Measurements from ENCODE around the gene CCDC148.
"Not testable (repeated sequence)": the region's sequence is repeated elsewhere in the genome, so short reads cannot be mapped to it uniquely, and the experiment has no call there.

CCDC148 gene

DNA sequence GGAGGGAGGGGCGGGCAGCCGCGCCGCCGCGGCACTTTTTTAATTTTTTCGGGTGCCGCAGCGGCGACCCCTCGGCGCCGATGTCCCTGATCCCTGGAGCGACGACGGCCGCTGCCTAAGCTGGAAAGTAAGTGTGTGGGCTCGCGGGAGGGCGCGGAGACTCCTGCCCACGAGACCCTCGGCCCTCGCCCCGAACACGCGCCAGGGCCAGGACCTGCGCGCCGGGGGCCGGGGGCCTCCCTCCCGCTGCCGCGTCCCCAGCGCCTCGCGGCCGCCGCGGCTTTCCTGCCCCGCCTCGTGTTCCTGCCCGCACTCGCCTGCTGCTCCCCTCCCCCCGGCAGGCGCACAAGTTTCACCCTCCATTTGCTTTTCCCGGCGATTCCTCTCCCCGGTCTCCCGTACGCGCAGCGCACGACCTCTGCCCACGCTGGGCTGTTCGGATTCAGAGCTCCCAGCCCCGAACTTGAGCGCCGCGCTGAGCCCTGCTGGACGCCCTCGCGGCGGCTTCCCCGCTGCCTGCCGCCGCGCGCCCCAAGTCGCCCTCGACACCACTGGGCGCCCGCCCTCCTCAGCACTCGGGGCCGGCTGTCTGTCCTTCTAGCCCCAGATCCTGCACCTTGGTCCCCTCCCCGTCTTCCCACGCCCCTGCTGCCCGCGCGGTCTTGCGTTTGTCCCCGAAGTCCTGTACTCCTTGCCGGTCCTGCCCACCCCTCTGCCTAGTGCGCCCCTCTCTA, 706 bp upstream of the CCDC148 start:
- no peak for DNase-seq (ENCODE audit: low read depth, low spot score)
- H3K4me3 ChIP-seq (ENCODE audit: low read depth, low read length) = peak overlapping the region; percentile 82
- CTCF ChIA-PET = interaction anchor here (0.7 to 3.3 kb wide), 12 partner anchors 10 to 433 kb away, joined by 3 to 20 read pairs (median 4); no protein-coding TSS in a partner anchor
- POLR2A ChIA-PET = interaction anchor here (0.9 kb wide), 1 partner anchor 8 kb away, joined by 3 read pairs; no protein-coding TSS in a partner anchor
- peak; percentile 17 for TF ChIP-seq CTCF (IDR thresholded peaks at IDR 0.05; ENCODE audit: insufficient read depth, low read length, missing control alignments)

DNA sequence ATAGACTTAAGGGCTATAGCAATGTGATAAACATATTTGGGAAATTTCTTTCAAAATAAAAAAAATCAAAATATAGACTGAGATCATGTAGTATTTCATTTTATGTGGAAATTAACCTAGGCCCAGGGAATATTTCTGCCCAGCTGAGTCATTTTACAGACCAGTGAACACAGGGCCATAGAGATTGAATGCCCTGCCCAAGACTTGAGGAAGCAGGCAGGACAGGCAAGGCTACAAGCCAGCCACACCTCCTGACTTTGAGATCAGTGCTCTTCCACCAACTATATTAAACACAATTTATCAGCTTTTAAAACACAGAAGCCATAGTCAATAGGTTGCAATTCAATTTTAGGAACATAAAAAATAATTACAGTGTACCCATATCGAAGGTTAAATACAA, 12.9 kb downstream of the CCDC148 start:
- ChIA-PET CTCF (interaction anchor here (0.6 kb wide), 1 partner anchor 51 kb away, joined by 3 read pairs; no protein-coding TSS in a partner anchor), POLR2A (no interaction called here)
- DNase-seq (ENCODE audit: low read depth, low spot score) = no peak
- H3K4me3 ChIP-seq (ENCODE audit: low read depth, low read length) = no peak overlapping the region
- no peak for TF ChIP-seq CTCF (IDR thresholded peaks at IDR 0.05; ENCODE audit: insufficient read depth, low read length, missing control alignments)

- H3K4me3 ChIP-seq (ENCODE audit: low read depth, low read length); CTCF ChIA-PET; POLR2A ChIA-PET; DNase-seq (ENCODE audit: low read depth, low spot score): not testable (repeated sequence)
These were observed 17.5 kb downstream of the CCDC148 start for GRCh38 chr2:158439062-158439461.

GRCh38 chr2:158433716-158434115, 22.8 kb downstream of the CCDC148 start:
- H3K4me3 ChIP-seq (ENCODE audit: low read depth, low read length); DNase-seq (ENCODE audit: low read depth, low spot score); CTCF ChIA-PET; POLR2A ChIA-PET: not testable (repeated sequence)

- ChIA-PET POLR2A (no interaction called here), CTCF (interaction anchor here (1.2 kb wide), 1 partner anchor 314 kb away, joined by 3 read pairs; no protein-coding TSS in a partner anchor)
- TF ChIP-seq CTCF (IDR thresholded peaks at IDR 0.05; ENCODE audit: insufficient read depth, low read length, missing control alignments) = no peak
- no peak for DNase-seq (ENCODE audit: low read depth, low spot score)
- H3K4me3 ChIP-seq (ENCODE audit: low read depth, low read length) = no peak overlapping the region
These were observed 24.4 kb downstream of the CCDC148 start for GRCh38 chr2:158432117-158432516.

GRCh38 chr2:158414538-158414937, 42.0 kb downstream of the CCDC148 start:
- ChIA-PET CTCF (no interaction called here), POLR2A (interaction anchor here (0.6 kb wide), 1 partner anchor 126 kb away, joined by 3 read pairs; no protein-coding TSS in a partner anchor)
- no peak for TF ChIP-seq CTCF (IDR thresholded peaks at IDR 0.05; ENCODE audit: insufficient read depth, low read length, missing control alignments)
- DNase-seq (ENCODE audit: low read depth, low spot score) = peak; percentile 36
- H3K4me3 ChIP-seq (ENCODE audit: low read depth, low read length) = no peak overlapping the region

DNA sequence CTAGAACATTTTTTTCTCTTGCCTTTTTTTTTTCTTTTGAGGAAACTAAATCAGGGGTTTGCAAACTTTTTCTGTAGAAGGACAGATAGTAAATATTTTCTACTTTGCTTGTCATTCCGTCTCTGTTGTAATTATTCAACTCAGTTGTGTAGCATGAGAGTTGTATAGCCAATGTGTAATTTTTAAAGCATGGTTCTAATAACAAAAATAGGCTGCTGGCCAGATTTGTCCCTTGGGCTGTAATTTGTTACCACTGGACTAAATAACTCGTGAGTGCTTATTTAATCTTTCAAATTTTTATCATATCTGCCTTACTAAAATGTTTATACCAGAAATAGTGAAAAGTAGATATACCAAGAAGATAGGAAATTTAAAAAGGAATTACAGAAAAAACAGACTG, 43.0 kb downstream of the CCDC148 start:
- no peak for DNase-seq (ENCODE audit: low read depth, low spot score)
- CTCF ChIA-PET = interaction anchor here (0.6 kb wide), 1 partner anchor 42 kb away, joined by 3 read pairs; no protein-coding TSS in a partner anchor
- no peak for TF ChIP-seq CTCF (IDR thresholded peaks at IDR 0.05; ENCODE audit: insufficient read depth, low read length, missing control alignments)
- POLR2A ChIA-PET = no interaction called here
- H3K4me3 ChIP-seq (ENCODE audit: low read depth, low read length) = no peak overlapping the region
